Renal cortex interstitium (tissue), 15 donors: ENCODE measurements around the gene SPRED2. TPM values are rescaled to one million over a fixed set of nuclear protein-coding genes. Genes with fewer than 3 reads are reported as not detected.

Source experiments
- DNase-seq, 11 donors: peaks; one replicate each; pipeline ENCODE4 v3.0.0-alpha.2; 2013; ENCODE audit warnings: low read depth in 9 of 11, low spot score in 4 of 11; ENCODE audit errors: extremely low read depth in 1 of 11
- long read RNA-seq, 16 experiments: transcript quantifications; one replicate each; lab custom pipeline, GENCODE V29; 2026
- polyA plus RNA-seq, 3 donors: library from polyadenylated mRNA; unstranded; fragments of 120-200 nt; gene quantifications; one replicate each; pipeline ENCODE4 v1.2.1, GENCODE V29; 2013; ENCODE audit not compliant: insufficient read length in 3 of 3

Gene SPRED2, protein sequence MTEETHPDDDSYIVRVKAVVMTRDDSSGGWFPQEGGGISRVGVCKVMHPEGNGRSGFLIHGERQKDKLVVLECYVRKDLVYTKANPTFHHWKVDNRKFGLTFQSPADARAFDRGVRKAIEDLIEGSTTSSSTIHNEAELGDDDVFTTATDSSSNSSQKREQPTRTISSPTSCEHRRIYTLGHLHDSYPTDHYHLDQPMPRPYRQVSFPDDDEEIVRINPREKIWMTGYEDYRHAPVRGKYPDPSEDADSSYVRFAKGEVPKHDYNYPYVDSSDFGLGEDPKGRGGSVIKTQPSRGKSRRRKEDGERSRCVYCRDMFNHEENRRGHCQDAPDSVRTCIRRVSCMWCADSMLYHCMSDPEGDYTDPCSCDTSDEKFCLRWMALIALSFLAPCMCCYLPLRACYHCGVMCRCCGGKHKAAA
- polyA plus RNA-seq, result 10 to 100 TPM; 37.8 to 41.0 (median 39.4) TPM
- long read RNA-seq, donor 1, full-length matches to known transcripts, result 4 of 4 reads
- long read RNA-seq, donor 1, partial matches to known transcripts, result 0 of 4 reads
- long read RNA-seq, donor 1, other reads (novel, unspliced or antisense), result 0 of 4 reads
- long read RNA-seq, donor 2, full-length matches to known transcripts, result 4 of 4 reads
- long read RNA-seq, donor 2, partial matches to known transcripts, result 0 of 4 reads
- long read RNA-seq, donor 2, other reads (novel, unspliced or antisense), result 0 of 4 reads
- long read RNA-seq, donor 3, full-length matches to known transcripts, result 5 of 5 reads
- long read RNA-seq, donor 3, partial matches to known transcripts, result 0 of 5 reads
- long read RNA-seq, donor 3, other reads (novel, unspliced or antisense), result 0 of 5 reads
- long read RNA-seq, donor 4, full-length matches to known transcripts, result 5 of 5 reads
- long read RNA-seq, donor 4, partial matches to known transcripts, result 0 of 5 reads
- long read RNA-seq, donor 4, other reads (novel, unspliced or antisense), result 0 of 5 reads
- long read RNA-seq, donor 5, result 0 reads
- long read RNA-seq, donor 6, full-length matches to known transcripts, result 8 of 8 reads
- long read RNA-seq, donor 6, partial matches to known transcripts, result 0 of 8 reads
- long read RNA-seq, donor 6, other reads (novel, unspliced or antisense), result 0 of 8 reads
- long read RNA-seq, donor 7, full-length matches to known transcripts, result 1 of 1 reads
- long read RNA-seq, donor 7, partial matches to known transcripts, result 0 of 1 reads
- long read RNA-seq, donor 7, other reads (novel, unspliced or antisense), result 0 of 1 reads
- long read RNA-seq, donor 8, full-length matches to known transcripts, result 8 of 8 reads
- long read RNA-seq, donor 8, partial matches to known transcripts, result 0 of 8 reads
- long read RNA-seq, donor 8, other reads (novel, unspliced or antisense), result 0 of 8 reads
- long read RNA-seq, donor 9, full-length matches to known transcripts, result 5 of 5 reads
- long read RNA-seq, donor 9, partial matches to known transcripts, result 0 of 5 reads
- long read RNA-seq, donor 9, other reads (novel, unspliced or antisense), result 0 of 5 reads
- long read RNA-seq, donor 10, full-length matches to known transcripts, result 6 of 6 reads
- long read RNA-seq, donor 10, partial matches to known transcripts, result 0 of 6 reads
- long read RNA-seq, donor 10, other reads (novel, unspliced or antisense), result 0 of 6 reads
- long read RNA-seq, donor 11, full-length matches to known transcripts, result 4 of 4 reads
- long read RNA-seq, donor 11, partial matches to known transcripts, result 0 of 4 reads
- long read RNA-seq, donor 11, other reads (novel, unspliced or antisense), result 0 of 4 reads
- long read RNA-seq, donor 12, full-length matches to known transcripts, result 2 of 2 reads
- long read RNA-seq, donor 12, partial matches to known transcripts, result 0 of 2 reads
- long read RNA-seq, donor 12, other reads (novel, unspliced or antisense), result 0 of 2 reads
- long read RNA-seq, donor 13, full-length matches to known transcripts, result 6 of 6 reads
- long read RNA-seq, donor 13, partial matches to known transcripts, result 0 of 6 reads
- long read RNA-seq, donor 13, other reads (novel, unspliced or antisense), result 0 of 6 reads
- long read RNA-seq, donor 14, full-length matches to known transcripts, result 1 of 1 reads
- long read RNA-seq, donor 14, partial matches to known transcripts, result 0 of 1 reads
- long read RNA-seq, donor 14, other reads (novel, unspliced or antisense), result 0 of 1 reads
- long read RNA-seq, donor 15, full-length matches to known transcripts, result 2 of 2 reads
- long read RNA-seq, donor 15, partial matches to known transcripts, result 0 of 2 reads
- long read RNA-seq, donor 15, other reads (novel, unspliced or antisense), result 0 of 2 reads
- long read RNA-seq, donor 16, full-length matches to known transcripts, result 18 of 18 reads
- long read RNA-seq, donor 16, partial matches to known transcripts, result 0 of 18 reads
- long read RNA-seq, donor 16, other reads (novel, unspliced or antisense), result 0 of 18 reads

DNA sequence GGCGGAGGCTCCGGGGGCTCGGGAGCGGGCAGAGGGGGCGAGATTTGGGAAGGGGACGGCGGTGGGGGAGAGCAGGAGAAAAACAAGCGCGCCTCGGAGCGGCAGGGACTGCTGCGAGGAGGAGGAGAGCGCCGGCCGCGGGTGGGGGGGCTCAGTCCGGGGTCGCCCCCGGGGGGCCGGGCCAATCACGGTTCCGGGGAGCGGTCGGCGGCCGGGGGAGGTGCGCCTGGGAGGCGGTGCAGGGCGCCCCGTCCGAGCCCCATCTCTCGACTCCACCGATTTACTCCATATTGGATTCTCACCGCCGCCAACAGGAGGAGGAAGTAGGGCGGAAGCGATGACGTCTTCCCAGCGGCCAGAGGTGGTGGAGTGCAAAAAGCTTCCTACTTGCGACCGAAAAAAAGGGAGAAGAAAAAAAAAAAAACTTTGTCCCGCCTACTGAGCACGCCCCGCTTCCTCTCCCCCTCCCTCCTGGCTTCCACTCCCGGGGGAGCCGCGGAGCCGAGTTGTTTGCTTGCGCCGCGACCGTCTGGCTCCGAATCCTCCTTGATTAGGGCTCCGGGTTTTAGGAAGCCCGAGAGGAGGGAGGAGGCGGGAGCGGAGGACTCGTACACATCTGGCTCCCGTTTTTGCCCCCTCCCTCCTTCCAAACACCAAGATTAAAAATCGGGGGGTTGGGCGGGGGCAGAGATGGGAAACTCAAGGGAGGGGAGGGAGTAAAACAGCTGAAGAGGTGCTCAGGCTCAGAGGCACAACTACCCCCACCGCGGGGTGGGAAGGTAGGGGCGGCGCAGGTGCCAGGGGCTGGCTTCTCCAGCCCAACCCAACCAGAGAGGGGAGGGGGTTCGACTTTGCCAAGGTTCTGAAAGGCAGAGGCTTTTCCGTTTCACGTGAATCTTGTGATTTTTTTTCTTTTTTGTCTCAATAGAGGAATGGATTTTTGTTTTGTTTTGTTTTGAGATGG lies at the start of gene SPRED2:
TSS of gene SPRED2 (minus strand) at position 373 of the 964 bp plus-strand sequence. CDS start 612 bp downstream, outside the sequence.
- DNase-seq, result peak; percentile 85 to 96 (median 93)

DNA sequence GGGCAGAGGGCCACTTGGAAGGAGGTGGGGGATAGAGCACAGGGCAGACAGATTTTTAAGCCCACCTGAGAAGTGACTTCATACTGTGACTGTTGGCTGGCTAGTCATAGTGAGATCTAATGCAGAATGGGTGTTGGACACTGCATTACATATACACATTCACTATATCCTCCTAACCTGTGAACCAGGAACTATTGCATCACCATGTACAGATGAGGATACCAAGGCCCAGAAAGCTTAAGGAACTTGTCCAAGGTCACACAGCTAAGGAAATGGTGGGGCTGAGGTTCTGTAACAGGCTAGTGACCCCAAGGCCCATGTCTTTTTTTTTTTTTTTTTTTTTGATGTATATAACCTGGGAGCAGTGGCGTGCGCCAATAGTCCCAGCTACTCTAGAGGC lies 49.6 kb upstream of the SPRED2 start:
- DNase-seq, result no peak

DNA sequence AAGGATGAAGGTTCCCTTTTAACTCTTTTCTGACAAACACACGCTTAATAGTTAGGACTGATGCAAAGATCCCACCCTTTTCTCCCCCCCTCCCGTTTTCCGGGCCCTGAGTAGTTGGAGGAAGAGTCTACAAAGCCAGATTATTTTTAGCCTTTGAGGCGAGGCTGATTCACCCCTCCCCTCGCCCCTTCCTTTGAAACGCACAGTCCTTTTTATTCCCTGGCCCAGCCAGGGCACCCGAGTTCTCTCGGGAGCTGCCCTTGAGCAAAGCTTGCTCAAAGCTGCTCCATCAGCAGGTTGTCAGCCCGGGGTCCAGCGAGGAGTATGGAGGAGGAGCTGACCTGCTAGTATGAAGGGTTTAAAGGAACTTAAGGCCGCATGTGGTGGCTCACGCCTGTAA lies 47.1 kb upstream of the SPRED2 start:
- peak in 1 of 11 donors; percentile 12 for DNase-seq

DNA sequence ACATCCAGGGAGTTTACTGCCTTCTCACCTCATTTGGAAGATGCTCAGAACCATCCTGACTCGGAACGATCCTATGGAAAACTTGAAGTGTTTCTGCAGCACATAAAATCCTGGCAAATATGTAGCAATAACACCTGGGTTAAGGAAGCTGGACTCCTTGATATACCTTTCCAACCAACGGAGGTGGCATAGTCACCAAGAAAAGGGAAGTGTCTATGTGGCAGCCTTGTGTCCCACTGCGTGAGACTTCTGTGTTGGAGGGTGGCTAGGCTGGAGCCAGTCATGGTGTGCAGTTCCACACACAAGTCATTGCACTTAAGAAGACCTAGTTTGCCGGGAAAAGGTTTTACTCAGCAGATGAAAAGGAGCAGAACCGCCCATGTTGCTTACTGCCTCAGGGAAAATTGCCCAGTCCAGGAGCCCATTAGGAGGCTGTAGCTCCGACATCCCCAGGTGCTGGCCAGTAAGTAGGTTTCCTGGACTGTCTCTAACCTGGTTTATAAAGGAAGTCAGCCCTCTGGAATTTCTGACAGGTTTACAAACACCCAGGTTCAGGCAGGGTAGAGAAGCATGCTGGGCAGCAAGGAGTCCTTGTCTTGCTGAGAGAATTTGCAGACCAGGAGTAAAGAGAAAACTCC lies 46.2 kb upstream of the SPRED2 start:
- DNase-seq, result no peak

DNA sequence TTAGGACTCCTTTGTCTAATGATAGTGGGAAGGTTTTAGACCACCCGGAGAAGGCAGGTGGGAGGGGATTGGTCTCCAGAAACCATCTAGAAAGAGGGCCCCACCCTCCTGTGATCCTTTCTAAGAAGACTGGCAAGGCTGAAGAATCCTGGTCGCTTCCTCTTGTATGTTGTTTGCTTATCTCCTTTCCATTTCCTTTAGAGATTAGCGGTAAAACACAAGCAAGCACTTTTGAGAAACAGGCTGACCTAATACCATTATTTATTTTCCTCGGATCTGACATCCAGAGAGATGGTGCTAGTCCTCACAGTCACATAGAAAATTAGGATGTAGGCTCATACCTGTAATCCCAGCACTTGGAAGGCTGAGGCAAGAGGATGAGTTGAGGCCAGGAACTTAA lies 45.2 kb upstream of the SPRED2 start:
- DNase-seq, result no peak

DNA sequence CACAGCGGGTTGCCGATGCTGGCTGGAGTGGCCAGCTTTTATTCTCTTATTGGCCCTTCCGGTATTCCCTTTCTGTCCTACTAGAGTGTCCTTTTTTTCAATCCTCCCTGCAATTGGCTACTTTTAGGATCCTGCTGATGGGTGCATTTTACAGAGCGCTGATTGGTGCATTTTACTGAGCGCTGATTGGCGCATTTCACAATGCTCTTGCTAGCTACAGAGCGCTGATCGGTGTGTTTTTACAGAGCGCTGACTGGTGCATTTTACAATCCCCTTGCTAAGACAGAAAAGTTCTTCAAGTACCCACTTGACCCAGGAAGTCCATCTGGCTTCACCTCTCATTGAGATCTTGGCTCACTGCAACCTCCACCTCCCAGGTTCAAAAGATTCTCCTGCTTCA lies 44.4 kb upstream of the SPRED2 start:
- DNase-seq, result no peak

DNA sequence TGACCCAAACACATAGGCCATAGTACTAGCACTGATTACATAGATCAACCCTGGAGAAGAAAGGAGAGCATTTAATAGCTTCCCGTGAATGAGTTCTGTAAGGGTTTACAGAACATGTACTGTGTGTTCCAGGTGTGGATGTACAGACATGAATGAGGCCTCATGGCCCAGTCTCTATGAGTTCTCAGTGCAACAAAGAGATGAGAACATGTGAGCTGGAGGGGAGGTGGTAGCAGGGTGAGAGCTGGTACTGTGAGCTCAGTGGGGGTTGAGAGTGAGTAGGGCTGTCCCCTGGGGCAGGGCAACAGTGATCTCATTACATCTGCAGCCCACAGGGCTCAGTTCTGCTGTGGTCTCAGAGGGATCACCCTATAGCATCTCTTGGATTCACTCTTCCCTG lies 42.6 kb upstream of the SPRED2 start:
- DNase-seq, result no peak

DNA sequence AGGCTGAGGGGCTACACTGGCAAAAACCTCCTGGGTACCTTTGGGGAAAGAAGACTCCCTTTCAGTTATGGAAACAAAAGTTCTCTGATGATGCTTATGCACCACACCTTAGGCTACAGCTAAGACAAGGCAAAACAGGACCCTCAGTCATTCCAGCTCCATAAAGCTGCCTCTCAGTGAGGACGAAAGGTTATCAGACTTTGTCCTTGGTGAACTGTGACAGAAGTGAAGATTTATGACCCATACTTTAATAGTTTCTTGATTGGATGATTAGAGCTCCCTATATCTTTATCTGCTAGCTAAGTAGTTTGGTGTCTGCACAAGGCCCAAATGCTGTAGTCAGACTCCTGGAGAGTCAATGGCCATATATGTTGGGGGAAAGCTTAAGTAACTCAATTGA lies 40.6 kb upstream of the SPRED2 start:
- DNase-seq, result no peak

DNA sequence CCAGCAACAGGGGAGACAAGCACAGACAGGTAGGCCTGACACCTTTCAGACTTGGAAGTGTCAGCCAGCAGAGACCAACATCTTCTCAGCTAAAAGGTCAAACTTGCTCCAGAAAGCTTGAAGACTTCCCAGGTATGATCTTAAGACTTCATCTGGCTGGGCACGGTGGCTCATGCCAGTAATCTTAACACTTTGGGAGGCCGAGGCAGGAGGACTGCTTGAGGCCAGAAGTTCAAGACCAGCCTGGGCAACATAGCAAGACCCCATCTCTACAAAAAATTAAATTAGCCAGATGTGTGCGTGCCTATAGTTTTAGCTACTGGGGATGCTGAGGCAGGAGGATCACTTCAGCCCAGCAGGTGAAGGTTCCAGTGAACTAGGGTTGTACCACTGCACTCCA lies 39.0 kb upstream of the SPRED2 start:
- no peak for DNase-seq

DNA sequence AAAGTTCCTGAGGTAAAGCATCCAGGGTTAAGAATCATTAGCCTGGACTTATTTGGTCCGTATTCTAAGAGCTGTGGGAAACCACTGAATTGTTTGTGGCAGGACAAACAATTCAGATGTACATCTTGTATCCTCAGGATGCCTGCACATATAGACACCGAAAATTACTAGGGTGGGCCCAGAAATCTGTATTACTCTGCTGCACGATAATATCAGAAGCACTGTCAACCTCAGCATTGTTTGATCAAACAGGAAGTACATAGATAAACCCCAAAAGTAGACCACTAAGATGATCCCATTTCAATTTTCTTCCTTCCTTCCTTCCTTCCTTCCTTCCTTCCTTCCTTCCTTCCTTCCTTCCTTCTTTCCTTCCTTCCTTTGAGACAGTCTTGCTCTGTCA lies 34.2 kb upstream of the SPRED2 start:
- no peak for DNase-seq

DNA sequence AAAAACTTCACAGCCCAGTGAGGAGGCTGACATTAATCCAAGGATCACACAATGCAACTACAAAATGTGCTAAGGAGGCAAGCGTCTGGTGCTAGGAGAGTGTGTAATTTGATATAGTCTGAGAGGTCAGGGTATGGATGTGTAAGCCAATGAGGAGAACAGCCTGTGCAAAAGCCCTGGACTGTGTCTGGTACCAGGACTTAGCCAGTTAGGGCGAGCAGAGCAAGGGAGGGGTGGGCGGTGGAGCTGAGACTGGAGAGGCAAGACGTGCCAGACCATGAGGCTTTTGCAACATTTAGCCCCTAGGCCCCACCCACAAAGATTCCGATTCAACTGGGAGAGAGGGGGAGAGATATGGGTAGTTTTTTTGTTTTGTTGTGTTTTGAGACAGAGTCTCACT lies 33.5 kb upstream of the SPRED2 start:
- no peak for DNase-seq

DNA sequence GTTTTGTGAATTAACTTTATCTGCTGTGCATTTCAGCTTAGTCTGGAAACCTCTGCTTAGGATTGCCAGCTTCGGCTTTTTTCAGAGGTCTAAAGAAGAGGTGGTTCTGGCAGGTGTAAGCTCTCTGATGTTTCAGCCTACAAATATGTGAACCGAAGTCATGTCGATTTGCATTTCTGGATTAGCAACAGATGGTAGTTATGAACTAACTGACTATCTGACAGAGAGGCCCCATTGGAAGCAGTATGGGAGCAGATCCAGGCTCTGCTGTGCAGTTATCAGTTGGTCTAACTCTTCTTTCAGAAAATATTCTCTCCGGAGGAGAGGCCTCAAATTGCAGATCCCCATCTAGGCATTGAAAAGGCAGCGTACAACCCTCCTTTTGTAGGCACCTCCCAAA lies 32.7 kb upstream of the SPRED2 start:
- DNase-seq, result no peak

DNA sequence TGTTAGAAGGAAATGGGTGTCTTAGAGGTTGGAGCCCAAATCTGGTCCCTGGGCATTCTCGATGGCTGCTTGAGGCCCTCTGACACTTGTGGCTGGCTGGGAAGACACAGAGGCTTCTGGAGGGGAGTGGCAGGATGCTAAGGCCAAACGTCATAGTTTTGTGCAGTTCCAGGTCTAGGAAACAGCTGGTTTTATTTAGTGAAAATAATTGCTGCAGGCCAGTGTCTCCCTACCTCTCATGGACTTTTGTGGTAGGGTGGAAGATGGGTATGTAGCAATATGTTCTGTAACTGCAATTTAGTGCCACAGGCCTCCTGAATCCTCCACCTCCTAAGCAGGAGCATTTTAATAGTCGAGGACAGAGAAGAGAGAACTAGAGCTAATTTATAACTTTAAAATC lies 32.2 kb upstream of the SPRED2 start:
- DNase-seq, result no peak

DNA sequence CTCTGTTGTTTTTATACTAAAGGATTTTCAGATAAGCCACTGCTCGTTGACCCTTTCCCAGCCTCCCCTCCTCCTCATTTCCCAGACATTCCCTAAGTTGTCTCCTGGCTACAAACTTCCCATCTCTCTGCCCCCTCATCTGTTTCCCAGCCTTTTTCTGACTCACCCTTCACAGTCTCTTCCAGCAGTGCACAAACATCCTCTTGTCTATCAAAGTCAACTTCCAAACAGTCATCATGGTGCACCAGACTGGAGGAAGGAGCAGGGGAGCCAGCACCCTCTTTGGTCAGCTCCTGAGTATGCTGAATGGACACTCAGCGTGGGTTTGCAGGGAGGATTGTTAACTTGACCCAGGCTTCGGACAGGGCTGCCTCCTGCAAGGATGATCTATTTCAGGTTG lies 26.6 kb upstream of the SPRED2 start:
- no peak for DNase-seq

DNA sequence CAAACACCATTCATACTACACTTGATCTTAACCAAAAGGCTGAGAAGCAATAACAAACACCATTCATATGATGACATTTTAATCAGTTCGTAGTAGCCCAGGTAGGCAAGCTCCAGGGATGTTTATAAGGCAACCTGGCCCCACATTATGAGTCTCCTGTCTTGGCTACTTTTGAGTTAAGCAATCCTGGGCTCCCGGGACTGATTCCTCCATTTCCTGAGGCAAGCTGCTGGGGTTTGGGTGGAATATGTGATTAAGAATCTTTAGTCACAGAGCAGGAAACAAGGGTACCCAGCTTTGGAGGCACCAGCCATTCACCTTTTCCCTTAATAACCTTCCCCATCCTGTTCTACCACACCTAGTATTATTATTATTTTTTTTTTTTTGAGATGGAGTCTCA lies 24.5 kb upstream of the SPRED2 start:
- DNase-seq, result no peak

DNA sequence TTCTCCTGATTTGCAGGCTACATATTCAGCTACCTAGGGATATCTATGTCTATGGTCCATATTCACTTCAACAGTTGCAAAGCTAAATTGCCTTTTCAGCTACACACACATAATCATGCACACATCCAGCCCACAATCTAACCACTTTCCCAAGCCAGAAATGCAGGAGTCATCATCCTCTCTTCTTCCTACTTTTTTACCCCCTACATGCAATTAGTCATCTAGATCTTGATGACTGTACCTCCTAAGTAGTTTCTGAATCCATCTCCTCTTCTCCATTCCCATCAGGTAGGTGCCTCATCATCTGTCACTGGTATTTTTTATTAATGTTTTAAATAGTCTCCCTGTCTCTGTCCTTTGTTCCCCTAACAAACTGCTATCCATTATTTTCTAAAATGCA lies 23.7 kb upstream of the SPRED2 start:
- DNase-seq, result no peak
